T-cell (primary cell): Measurements from ENCODE around the gene PRMT5. TPM values are rescaled to one million over a fixed set of nuclear protein-coding genes. Genes with fewer than 3 reads are reported as not detected.

ENCODE experiments used
- ATAC-seq, 4 experiments: fragments of 200-7000 bp in 3 of 4; fragments of 150-1000 bp in 1 of 4; cut with Tn5 transposase; replicated peaks in 1 of 4; 1 replicate in 3 of 4; 2 replicates in 1 of 4; pipeline ENCODE4 v1.10.0; 2021; ENCODE audit warnings: moderate library complexity in 3 of 4, mild to moderate bottlenecking in 2 of 4, moderate number of reproducible peaks in 1 of 4
- CTCF ChIA-PET, 2 donors: fragments of 300-600 bp; sonication (Branson Sonifier 250); formaldehyde crosslinking; loops; one replicate each; lab custom pipeline; 2022; ENCODE audit warnings: antibody characterized with exemption in 2 of 2; lab: Charles Lee
- POLR2A ChIA-PET, 2 donors: fragments of 300-600 bp; sonication (Branson Sonifier 250); formaldehyde crosslinking; loops; one replicate each; lab custom pipeline; 2022; ENCODE audit warnings: antibody characterized with exemption in 2 of 2; lab: Charles Lee
- DNase-seq, 35 experiments: peaks; one replicate each; pipeline versions ENCODE4 v3.0.0 to v3.0.0-alpha.2; 2013 to 2023
- H3K27ac ChIP-seq: one replicate; pipeline ENCODE4 v1.5.1; 2013; ENCODE audit warnings: low read length
- H3K27me3 ChIP-seq, 2 experiments: replicated peaks in 1 of 2; 1 replicate in 1 of 2; 2 replicates in 1 of 2; pipeline versions ENCODE4 v1.6.1 to v1.7.0; 2013; ENCODE audit warnings: low read length in 1 of 2, mixed read lengths in 1 of 2; ENCODE audit not compliant: control insufficient read depth in 2 of 2, insufficient read depth in 2 of 2; ENCODE audit errors: extremely low read depth in 1 of 2
- H3K36me3 ChIP-seq, 2 donors: 1 replicate in 1 of 2; 2 replicates in 1 of 2; pipeline versions ENCODE4 v1.6.1 to v1.7.0; 2013; ENCODE audit warnings: low read length in 1 of 2; ENCODE audit not compliant: control insufficient read depth in 2 of 2, insufficient read depth in 1 of 2; ENCODE audit errors: extremely low read depth in 1 of 2
- H3K4me1 ChIP-seq, 2 experiments: 1 replicate in 1 of 2; 2 replicates in 1 of 2; pipeline versions ENCODE4 v1.6.1 to v1.7.0; 2013; ENCODE audit warnings: low read length in 2 of 2, mixed read lengths in 1 of 2; ENCODE audit not compliant: insufficient read depth in 2 of 2, control insufficient read depth in 1 of 2; ENCODE audit errors: extremely low read depth in 1 of 2
- H3K4me3 ChIP-seq, 2 donors: 1 replicate in 1 of 2; 2 replicates in 1 of 2; pipeline versions ENCODE4 v1.5.1 to v1.7.0; 2013; ENCODE audit warnings: mild to moderate bottlenecking in 2 of 2, low read length in 1 of 2, moderate library complexity in 1 of 2; ENCODE audit not compliant: control insufficient read depth in 1 of 2; ENCODE audit errors: extremely low read depth in 1 of 2
- H3K9me3 ChIP-seq: 2 replicates; pipeline ENCODE4 v1.7.0; 2013
- H3K27ac Mint-ChIP-seq, 2 donors: one replicate each; pipeline ENCODE4 v1.8.0; 2020 to 2021; ENCODE audit warnings: mild to moderate bottlenecking in 2 of 2, mixed read lengths in 2 of 2
- H3K27me3 Mint-ChIP-seq, 2 donors: one replicate each; pipeline ENCODE4 v1.8.0; 2021 to 2022; ENCODE audit warnings: mixed read lengths in 2 of 2
- H3K36me3 Mint-ChIP-seq: one replicate; pipeline ENCODE4 v1.8.0; 2021; ENCODE audit warnings: mixed read lengths
- H3K4me1 Mint-ChIP-seq, 3 donors: one replicate each; pipeline ENCODE4 v1.8.0; 2020 to 2022; ENCODE audit warnings: mixed read lengths in 3 of 3, mild to moderate bottlenecking in 1 of 3
- H3K4me3 Mint-ChIP-seq, 3 donors: one replicate each; pipeline ENCODE4 v1.8.0; 2020 to 2022; ENCODE audit warnings: mild to moderate bottlenecking in 3 of 3, mixed read lengths in 3 of 3, moderate library complexity in 3 of 3
- H3K9me3 Mint-ChIP-seq, 3 donors: one replicate each; pipeline ENCODE4 v1.8.0; 2020 to 2022; ENCODE audit warnings: mixed read lengths in 3 of 3
- WGBS: methylation state at CpG from one replicate; pipeline ENCODE4 v1.1.5; 2013; ENCODE audit warnings: missing lambda C conversion rate; ENCODE audit not compliant: insufficient coverage; 5-methylcytosine and 5-hydroxymethylcytosine counted together
- total RNA-seq, 35 experiments: library from RNA in 6 of 35; stranded (reverse) in 6 of 35; fragments of 120-200 nt in 1 of 35; gene quantifications; one replicate each; pipeline versions ENCODE4 v1.2.1 to v1.2.4 and lab custom pipeline; 2013 to 2026

Gene PRMT5
- total RNA-seq: 10 to 100 TPM; 17.7 to 45.3 (median 37.5) TPM
- 29.1 TPM for total RNA-seq (2013)
- 15.6 to 272 (median 33.2) reads per million in 29 experiments for total RNA-seq (lab: John Stamatoyannopoulos, UW)

DNA sequence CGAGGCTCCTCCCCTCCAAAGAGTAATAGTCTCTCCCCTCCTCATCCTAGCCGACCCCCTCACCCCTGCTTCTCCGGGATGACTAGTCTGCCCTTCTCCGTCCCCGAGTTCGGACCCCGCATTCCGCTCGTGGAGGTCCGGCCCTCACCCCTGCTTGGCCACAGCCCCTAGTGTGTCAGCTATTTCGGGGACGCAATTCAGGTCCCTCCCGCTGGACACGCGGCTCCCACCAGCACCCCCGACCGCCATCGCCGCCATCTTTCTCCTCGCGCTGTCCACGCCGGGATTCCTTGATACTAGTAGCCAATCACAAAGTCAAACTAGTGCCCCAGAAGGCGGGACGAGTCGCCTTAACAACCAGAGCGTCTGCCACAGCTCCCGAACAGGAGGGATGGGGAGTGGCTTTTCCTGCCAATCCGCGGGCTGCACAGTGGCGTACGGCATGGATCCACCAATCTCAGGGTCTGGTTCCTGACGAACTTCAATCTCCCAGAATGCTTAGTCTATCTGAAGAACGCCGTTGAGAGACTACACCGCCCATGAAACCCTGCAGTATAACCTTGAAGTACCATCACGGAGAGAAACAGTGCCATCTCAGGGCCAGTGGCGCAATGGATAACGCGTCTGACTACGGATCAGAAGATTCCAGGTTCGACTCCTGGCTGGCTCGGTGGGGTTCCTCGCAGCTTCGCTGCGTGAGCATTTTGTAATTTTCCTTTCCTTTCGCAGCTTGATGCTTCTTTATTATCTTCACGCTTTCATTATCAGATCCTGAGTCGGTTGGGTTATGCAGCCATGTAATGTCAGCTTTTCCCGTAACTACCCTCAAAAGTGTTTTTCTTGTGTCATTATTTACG, at the start of gene PRMT5:
Gene PRMT5, minus strand, starts transcription at position 273 of the 857 bp plus-strand sequence. Its CDS starts 15 bp downstream, at position 258.
- DNase-seq: peak; percentile 93 to 100 (median 98)

DNA sequence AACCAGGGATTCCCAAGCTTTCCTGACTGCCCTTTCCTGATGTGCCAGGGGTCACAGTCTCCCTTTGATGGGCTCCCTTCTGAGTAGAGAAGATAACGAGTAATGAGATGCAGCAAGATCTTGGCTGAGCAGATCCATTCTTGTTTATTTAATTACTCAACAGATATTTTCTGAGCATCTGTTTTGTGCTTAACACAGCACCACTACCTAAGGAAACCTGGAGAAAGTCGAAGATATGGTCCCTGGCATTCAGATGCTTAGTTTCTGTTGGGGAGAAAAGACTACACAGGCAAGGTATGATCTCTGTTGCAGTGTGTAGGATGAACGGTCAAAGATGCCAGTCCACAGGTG, 49.3 kb upstream of the PRMT5 start:
- Mint-ChIP-seq H3K27ac (no peak overlapping the region), H3K36me3 (no peaks in the 10 kb centered on the region), H3K4me1 (peaks cover 8 to 11% (median 9%) of the 10 kb centered on the region in 3 donors), H3K27me3 (no peaks in the 10 kb centered on the region), H3K4me3 (no peak overlapping the region), H3K9me3 (no peaks in the 10 kb centered on the region)
- ATAC-seq: no peak
- ChIA-PET CTCF (interaction anchor here (0.6 to 1.4 kb wide), 3 partner anchors 14 to 48 kb away, joined by 3 to 5 read pairs (median 4); no protein-coding TSS in a partner anchor), POLR2A (no interaction called here)
- H3K9me3 ChIP-seq: no peaks in the 10 kb centered on the region
- H3K4me3 ChIP-seq: no peak overlapping the region
- 100% methylated on average over 1 of the region's 3 CpGs for WGBS
- no peak for DNase-seq
- H3K27ac ChIP-seq: no peak overlapping the region
- peaks cover 2 to 35% of the 10 kb centered on the region in 2 experiments for H3K4me1 ChIP-seq
- H3K36me3 ChIP-seq: peaks cover 0 to 2% of the 10 kb centered on the region in 2 donors
- H3K27me3 ChIP-seq: peaks cover 0 to 22% of the 10 kb centered on the region in 2 experiments

More for the DNA sequence above, at the start of gene PRMT5:
- CTCF ChIA-PET: interaction anchor here (0.5 to 3.5 kb wide), 36 partner anchors 8 to 1077 kb away, joined by 3 to 50 read pairs (median 4); partner anchors contain the start of genes ACIN1 (in 1 of the 2), AJUBA (in 1 of the 2), C14orf119 (in 1 of the 2) and CDH24 (in 1 of the 2)
- H3K27ac ChIP-seq: peak within 1 kb of the TSS; percentile 89
- peaks cover 9 to 20% of the 10 kb centered on the region in 2 experiments for H3K4me1 ChIP-seq
- Mint-ChIP-seq H3K4me1 (peaks cover 5 to 19% (median 11%) of the 10 kb centered on the region in 3 donors), H3K27me3 (no peaks in the 10 kb centered on the region), H3K36me3 (peaks cover 18% of the 10 kb centered on the region), H3K27ac (no peak within 1 kb of the TSS), H3K9me3 (no peaks in the 10 kb centered on the region), H3K4me3 (no peak within 1 kb of the TSS)
- no peaks in the 10 kb centered on the region for H3K27me3 ChIP-seq
- peak within 1 kb of the TSS; percentile 97 to 99 for H3K4me3 ChIP-seq
- POLR2A ChIA-PET: interaction anchor here (0.6 to 4.4 kb wide), 8 partner anchors 9 to 340 kb away, joined by 3 to 48 read pairs (median 5); partner anchors contain the start of genes ACIN1 (in 1 of the 2), C14orf119 (in 1 of the 2), DAD1 (in 1 of the 2) and OXA1L (in 1 of the 2)
- H3K36me3 ChIP-seq: peaks cover 3 to 16% of the 10 kb centered on the region in 2 donors
- no peaks in the 10 kb centered on the region for H3K9me3 ChIP-seq
- WGBS: 0% methylated on average over 47 of the region's 51 CpGs
- peak; percentile 95 to 97 (median 97) for ATAC-seq

DNA sequence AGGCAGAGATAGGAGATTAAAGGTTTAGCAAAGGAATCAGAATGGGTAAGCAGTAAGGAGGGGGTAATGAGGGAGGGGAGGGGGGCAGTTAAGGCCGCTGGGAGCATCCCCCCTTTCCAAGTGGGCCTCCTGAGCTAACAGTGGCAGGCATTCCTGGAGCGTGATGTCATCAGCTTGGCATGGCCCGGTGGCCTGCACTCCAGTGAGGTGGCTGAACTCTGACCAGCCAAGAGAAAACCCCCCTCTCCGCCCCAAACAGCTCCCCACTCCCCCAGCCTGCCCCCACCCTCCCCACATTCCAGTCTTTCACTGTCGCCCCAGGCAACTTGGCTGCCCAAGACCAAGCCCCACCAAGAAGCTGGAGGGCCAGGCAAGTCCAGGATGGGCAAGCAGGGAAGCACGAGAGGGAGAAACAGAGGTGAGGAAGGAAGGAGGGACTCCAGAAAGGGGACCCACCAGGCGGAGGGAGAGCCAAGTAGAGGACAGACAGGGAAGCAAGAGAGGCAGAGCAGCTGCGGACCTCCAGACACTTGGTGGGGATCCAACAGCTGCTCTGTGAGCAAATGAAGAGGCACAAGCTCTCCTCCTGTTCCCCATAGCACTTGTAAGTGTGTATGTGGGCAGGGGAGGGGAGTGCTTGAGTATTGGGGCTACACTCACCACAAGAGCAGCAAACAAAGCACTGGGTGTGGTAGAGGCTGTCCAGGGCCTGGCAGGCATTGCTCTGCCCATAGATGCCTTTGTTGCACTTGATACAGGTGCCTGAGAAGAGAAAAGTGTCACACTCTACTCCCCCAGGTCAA, 48.7 kb upstream of the PRMT5 start:
- H3K36me3 Mint-ChIP-seq: no peaks in the 10 kb centered on the region
- WGBS: 88% methylated on average over 4 of the region's 8 CpGs
- H3K27me3 ChIP-seq: peaks cover 0 to 26% of the 10 kb centered on the region in 2 experiments
- ChIA-PET CTCF (interaction anchor here (0.5 to 1.4 kb wide), 4 partner anchors 15 to 313 kb away, joined by 3 to 7 read pairs (median 4); no protein-coding TSS in a partner anchor), POLR2A (interaction anchor here in 1 of 2 donors (0.6 kb wide), 1 partner anchor 9 kb away, joined by 6 read pairs; no protein-coding TSS in a partner anchor)
- no peaks in the 10 kb centered on the region for H3K27me3 Mint-ChIP-seq
- H3K4me3 ChIP-seq: no peak overlapping the region
- peak overlapping the region in 1 of 3 donors; percentile 17 for H3K4me3 Mint-ChIP-seq
- H3K9me3 Mint-ChIP-seq: no peaks in the 10 kb centered on the region
- H3K4me1 Mint-ChIP-seq: peaks cover 8 to 11% (median 9%) of the 10 kb centered on the region in 3 donors
- H3K9me3 ChIP-seq: no peaks in the 10 kb centered on the region
- no peak overlapping the region for H3K27ac Mint-ChIP-seq
- ATAC-seq (no peak), DNase-seq (no peak)
- H3K36me3 ChIP-seq: peaks cover 0 to 2% of the 10 kb centered on the region in 2 donors
- peaks cover 2 to 30% of the 10 kb centered on the region in 2 experiments for H3K4me1 ChIP-seq
- no peak overlapping the region for H3K27ac ChIP-seq

DNA sequence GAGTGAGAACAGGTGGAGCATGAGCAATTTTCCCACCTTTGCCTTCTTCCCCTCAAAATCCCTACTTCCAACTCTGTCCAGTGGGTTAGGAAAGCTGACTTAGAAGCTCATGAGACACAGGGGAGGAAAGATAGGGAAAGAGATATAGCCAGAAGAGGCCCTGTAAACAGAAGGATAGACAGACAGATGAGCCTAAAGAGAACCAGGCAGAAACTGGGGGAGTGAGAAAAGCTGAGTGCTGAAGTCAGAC, 48.2 kb upstream of the PRMT5 start:
- Mint-ChIP-seq H3K4me3 (no peak overlapping the region), H3K4me1 (peaks cover 8 to 11% (median 9%) of the 10 kb centered on the region in 3 donors), H3K27ac (no peak overlapping the region), H3K27me3 (no peaks in the 10 kb centered on the region), H3K9me3 (no peaks in the 10 kb centered on the region), H3K36me3 (no peaks in the 10 kb centered on the region)
- H3K27me3 ChIP-seq: peaks cover 0 to 21% of the 10 kb centered on the region in 2 experiments
- POLR2A ChIA-PET: no interaction called here
- no peak overlapping the region for H3K4me3 ChIP-seq
- H3K9me3 ChIP-seq: no peaks in the 10 kb centered on the region
- peaks cover 2 to 25% of the 10 kb centered on the region in 2 experiments for H3K4me1 ChIP-seq
- DNase-seq: no peak
- H3K36me3 ChIP-seq: peaks cover 0 to 2% of the 10 kb centered on the region in 2 donors
- ATAC-seq: no peak
- CTCF ChIA-PET: interaction anchor here (0.5 to 1.4 kb wide), 4 partner anchors 47 to 314 kb away, joined by 3 to 7 read pairs (median 4); no protein-coding TSS in a partner anchor
- H3K27ac ChIP-seq: no peak overlapping the region

DNA sequence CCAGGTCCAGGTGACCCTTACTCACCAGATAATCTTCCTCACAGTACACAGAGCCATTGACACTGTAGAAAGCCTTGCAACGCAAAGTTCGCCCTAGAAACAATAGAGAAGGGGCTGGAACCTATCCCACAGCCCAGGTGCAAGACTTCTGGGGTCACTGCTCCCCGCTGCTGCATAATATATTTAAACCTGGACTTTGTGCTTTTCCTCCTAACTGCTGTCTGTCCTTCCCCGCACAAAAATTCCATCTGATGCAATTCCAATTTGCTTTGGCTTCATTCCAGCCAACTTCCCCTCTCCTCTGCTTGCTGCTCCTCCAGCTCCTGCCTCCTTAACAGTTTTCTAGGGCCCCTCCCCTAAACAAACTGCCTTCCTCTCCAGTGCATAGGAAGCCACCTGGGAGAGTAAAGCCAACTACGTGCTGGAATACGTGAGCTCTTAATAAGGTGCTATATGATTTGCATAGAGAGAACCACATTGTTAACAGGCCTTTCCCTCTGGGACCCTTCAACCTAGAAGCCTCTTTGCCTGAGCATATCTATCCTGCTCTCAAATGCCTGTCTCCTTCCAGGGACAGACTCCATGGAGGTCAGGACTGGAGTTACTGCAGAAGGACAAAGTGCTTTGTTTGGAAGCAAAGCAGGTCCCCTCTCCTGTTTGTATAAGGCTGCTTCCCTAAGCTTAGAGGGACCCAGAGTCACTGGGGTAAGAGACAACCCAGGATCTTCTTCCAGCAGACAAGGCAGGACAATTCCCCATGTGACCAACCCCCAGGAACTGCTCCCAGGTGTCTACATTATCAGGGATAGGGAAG, 47.7 kb upstream of the PRMT5 start:
- Mint-ChIP-seq H3K27ac (peak overlapping the region in 1 of 2 donors; percentile 25), H3K27me3 (no peaks in the 10 kb centered on the region), H3K4me1 (peaks cover 8 to 11% (median 9%) of the 10 kb centered on the region in 3 donors), H3K36me3 (no peaks in the 10 kb centered on the region), H3K9me3 (no peaks in the 10 kb centered on the region), H3K4me3 (no peak overlapping the region)
- Histone ChIP-seq H3K27me3 (peaks cover 0 to 16% of the 10 kb centered on the region in 2 experiments), H3K4me1 (peaks cover 2 to 20% of the 10 kb centered on the region in 2 experiments), H3K36me3 (peaks cover 0 to 2% of the 10 kb centered on the region in 2 donors), H3K4me3 (no peak overlapping the region), H3K27ac (no peak overlapping the region), H3K9me3 (no peaks in the 10 kb centered on the region)
- ChIA-PET POLR2A (no interaction called here), CTCF (interaction anchor here (0.5 to 1.6 kb wide), 9 partner anchors 10 to 334 kb away, joined by 3 to 12 read pairs (median 5); no protein-coding TSS in a partner anchor)
- DNase-seq: no peak
- WGBS: 83% methylated on average over 3 of the region's 6 CpGs
- ATAC-seq: no peak
